Ectodermal cell (in vitro differentiated cells): ENCODE results near the gene MAST1.

ENCODE experiments used
- H3K27ac ChIP-seq: 2 replicates; pipeline ENCODE4 v1.7.0; 2013; ENCODE audit warnings: mild to moderate bottlenecking, low read depth, low read length; ENCODE audit not compliant: insufficient read depth, poor library complexity, severe bottlenecking
- H3K27me3 ChIP-seq: 2 replicates; pipeline ENCODE4 v1.7.0; 2013; ENCODE audit warnings: mild to moderate bottlenecking, low read length; ENCODE audit not compliant: insufficient read depth, control insufficient read depth, poor library complexity, severe bottlenecking
- H3K36me3 ChIP-seq: one replicate; pipeline ENCODE4 v1.7.0; 2013; ENCODE audit warnings: low read length; ENCODE audit not compliant: control insufficient read depth, insufficient read depth
- H3K4me1 ChIP-seq: one replicate; pipeline ENCODE4 v1.7.0; 2013; ENCODE audit warnings: low read length; ENCODE audit not compliant: control insufficient read depth, insufficient read depth
- H3K4me3 ChIP-seq: 2 replicates; pipeline ENCODE4 v1.7.0; 2013; ENCODE audit warnings: low read depth, low read length, control low read depth; ENCODE audit not compliant: insufficient read depth
- H3K9me3 ChIP-seq: 2 replicates; pipeline ENCODE4 v1.7.0; 2013; ENCODE audit warnings: mild to moderate bottlenecking, low read length, moderate library complexity; ENCODE audit not compliant: control insufficient read depth
- WGBS, 2 experiments: methylation state at CpG; one replicate each; pipeline ENCODE4 v1.1.7; 2013; ENCODE audit warnings: missing lambda C conversion rate in 2 of 2; 5-methylcytosine and 5-hydroxymethylcytosine counted together

The MAST1 gene

DNA sequence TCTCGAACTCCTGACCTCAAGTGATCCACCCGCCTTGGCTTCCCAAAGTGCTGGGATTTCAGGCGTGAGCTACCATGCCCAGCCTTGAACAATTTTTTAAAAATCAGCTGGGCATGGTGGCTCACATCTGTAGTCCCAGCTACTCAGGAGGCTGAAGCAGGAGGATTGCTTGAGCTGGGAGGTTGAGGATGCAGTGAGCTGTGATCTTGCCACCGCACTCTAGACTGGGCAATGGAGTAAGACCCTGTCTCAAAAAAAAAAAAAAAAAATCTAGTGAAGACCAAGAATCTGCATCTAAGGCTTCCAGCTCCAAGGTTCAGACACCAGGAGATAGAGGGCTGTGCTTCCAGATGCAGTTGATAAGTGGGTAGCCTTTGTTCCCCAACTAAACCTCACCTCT is 25.8 kb downstream of the MAST1 start:
- WGBS, 2 experiments: 90 to 94% methylated on average over 4 of the region's 4 CpGs
- Histone ChIP-seq H3K4me3 (no peak overlapping the region), H3K4me1 (no peaks in the 10 kb centered on the region), H3K27me3 (no peaks in the 10 kb centered on the region), H3K36me3 (no peaks in the 10 kb centered on the region), H3K27ac (no peak overlapping the region), H3K9me3 (no peaks in the 10 kb centered on the region)

DNA sequence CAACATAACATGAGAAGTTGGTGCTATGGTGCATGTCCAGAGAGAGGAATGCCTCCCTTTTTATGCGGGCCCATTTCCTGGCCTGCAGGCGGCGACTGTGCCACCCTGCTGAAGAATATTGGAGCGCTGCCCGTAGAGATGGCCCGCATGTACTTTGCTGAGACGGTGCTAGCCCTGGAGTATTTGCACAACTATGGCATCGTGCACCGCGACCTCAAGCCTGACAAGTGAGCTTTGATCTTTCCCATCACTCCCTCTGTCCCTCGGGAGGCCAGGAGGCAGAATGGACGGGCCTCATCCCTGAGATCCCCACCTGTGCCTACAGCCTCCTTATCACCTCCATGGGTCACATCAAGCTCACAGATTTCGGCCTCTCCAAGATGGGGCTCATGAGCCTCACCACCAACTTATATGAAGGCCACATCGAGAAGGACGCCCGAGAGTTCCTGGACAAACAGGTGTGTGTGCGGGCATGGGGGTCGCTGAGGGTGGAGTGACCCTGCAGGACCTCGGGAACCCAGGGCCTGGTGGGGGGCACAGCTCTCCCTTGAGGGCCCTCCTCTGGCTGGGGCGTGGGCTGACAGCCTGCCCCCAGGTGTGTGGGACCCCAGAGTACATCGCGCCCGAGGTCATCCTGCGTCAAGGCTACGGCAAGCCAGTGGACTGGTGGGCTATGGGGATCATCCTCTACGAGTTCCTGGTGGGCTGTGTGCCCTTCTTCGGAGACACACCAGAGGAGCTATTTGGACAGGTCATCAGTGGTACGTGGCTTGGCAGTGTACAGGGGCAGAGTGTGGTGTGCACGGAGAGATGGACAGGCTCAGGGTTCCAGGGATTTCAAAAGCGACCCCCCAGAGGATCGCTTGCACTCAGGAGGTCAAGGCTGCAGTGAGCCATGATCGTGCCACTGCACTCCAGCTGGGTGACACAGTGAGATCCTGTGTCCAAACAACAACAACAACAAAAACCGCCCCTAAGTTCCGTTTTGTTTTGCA is 26.7 kb downstream of the MAST1 start:
- 90 to 91% methylated on average over 34 of the region's 34 CpGs for WGBS, 2 experiments
- no peaks in the 10 kb centered on the region for H3K9me3 ChIP-seq
- no peak overlapping the region for H3K4me3 ChIP-seq
- H3K36me3 ChIP-seq: no peaks in the 10 kb centered on the region
- H3K27me3 ChIP-seq: no peaks in the 10 kb centered on the region
- no peaks in the 10 kb centered on the region for H3K4me1 ChIP-seq
- no peak overlapping the region for H3K27ac ChIP-seq

DNA sequence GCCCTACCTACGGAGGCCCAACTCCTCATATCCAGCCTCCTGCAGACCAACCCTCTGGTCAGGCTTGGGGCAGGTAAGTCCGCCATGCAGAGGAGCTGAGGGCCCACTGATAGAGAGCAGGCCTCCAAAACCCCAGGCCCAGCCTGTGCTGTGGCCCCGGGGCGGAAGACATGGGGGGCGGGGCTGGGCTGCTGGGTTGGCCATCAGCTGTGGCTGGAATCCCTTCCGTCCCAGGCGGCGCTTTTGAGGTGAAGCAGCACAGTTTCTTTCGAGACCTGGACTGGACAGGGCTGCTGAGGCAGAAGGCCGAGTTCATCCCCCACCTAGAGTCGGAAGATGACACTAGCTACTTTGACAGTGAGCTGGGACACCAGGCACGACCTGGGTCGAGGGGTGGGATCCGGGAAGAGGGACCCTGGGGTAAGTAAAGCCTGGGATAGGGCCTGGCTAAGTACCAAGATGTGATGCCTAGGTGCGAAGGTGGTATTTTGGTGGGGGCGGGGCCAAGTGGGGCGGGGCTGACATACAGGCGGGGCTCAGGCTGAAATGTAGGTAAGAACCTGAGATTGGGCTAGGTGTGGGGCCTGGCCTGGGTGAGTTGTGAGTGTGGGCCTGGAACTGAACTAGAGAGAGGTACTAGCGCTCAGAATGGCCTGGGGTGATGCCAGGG is 27.6 kb downstream of the MAST1 start:
- Histone ChIP-seq H3K4me3 (no peak overlapping the region), H3K27ac (no peak overlapping the region), H3K4me1 (no peaks in the 10 kb centered on the region), H3K27me3 (no peaks in the 10 kb centered on the region), H3K9me3 (no peaks in the 10 kb centered on the region), H3K36me3 (no peaks in the 10 kb centered on the region)
- 84% methylated on average over 19 of the region's 19 CpGs for WGBS, 2 experiments

DNA sequence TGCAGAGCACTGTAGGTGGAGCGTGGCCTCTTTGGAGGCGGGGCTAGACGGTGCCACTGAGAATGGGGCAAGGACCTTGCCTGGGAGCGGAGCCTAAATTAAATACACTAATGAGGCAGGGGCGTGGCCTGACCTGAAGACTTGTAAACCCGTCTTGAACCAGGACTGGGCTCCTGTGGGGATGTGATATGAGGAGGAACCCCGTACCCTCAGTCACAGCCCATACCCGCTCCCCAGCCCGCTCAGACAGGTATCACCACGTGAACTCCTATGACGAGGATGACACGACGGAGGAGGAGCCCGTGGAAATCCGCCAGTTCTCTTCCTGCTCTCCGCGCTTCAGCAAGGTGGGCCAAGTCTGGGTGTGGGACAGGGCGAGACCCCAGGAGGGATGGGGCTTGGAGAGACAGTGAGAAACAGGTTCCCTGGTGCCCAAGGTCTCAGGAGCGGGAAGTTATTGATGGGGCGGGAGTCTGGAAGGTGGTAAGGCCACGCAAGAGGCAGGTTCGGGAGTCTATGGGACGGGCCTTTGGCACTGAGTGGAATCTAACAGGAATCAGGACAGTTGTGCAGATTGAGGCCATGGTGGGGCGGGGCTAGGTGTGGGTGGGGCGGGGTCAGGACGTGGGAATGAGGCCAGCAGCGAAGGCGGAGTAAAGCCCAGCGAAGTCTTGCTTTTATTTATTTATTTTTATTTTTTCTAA is 28.3 kb downstream of the MAST1 start:
- WGBS, 2 experiments: 88 to 94% methylated on average over 27 of the region's 29 CpGs
- no peaks in the 10 kb centered on the region for H3K9me3 ChIP-seq
- H3K36me3 ChIP-seq: no peaks in the 10 kb centered on the region
- H3K27ac ChIP-seq: no peak overlapping the region
- no peak overlapping the region for H3K4me3 ChIP-seq
- no peaks in the 10 kb centered on the region for H3K4me1 ChIP-seq
- H3K27me3 ChIP-seq: no peaks in the 10 kb centered on the region

DNA sequence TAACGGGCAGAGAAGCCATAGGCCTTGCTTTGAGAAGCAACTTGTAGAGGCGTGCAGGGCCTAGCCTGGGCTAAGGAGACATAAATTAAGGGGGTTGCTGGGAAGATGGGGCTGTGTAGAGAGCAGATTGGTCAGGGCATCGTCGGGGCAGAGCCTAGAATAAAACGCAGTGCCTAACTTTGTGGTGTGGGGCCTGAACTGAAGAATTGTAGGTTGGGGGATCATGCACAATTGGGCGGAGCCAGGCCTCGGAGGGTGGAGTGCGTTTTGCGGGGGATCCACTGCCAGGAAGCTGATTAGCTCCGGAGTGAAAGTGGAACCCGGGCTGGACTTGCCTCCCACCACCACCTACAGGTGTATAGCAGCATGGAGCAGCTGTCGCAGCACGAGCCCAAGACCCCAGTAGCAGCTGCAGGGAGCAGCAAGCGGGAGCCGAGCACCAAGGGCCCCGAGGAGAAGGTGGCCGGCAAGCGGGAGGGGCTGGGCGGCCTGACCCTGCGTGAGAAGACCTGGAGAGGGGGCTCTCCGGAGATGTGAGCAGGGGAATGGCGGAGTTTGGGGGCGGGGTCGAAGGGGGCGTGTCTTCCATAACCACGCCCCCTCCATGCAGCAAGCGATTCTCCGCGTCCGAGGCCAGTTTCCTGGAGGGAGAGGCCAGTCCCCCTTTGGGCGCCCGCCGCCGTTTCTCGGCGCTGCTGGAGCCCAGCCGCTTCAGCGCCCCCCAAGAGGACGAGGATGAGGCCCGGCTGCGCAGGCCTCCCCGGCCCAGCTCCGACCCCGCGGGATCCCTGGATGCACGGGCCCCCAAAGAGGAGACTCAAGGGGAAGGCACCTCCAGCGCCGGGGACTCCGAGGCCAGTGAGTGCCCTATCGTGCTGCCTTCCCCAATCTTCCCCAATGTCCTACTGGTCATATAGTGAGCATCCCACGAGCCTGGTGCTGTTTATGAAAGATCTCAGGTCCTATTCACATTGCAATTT is 29.1 kb downstream of the MAST1 start:
- H3K4me3 ChIP-seq: peak overlapping the region; percentile 38
- 11 to 13% methylated on average over 51 of the region's 51 CpGs for WGBS, 2 experiments
- H3K27ac ChIP-seq: no peak overlapping the region
- no peaks in the 10 kb centered on the region for H3K9me3 ChIP-seq
- no peaks in the 10 kb centered on the region for H3K27me3 ChIP-seq
- H3K4me1 ChIP-seq: no peaks in the 10 kb centered on the region
- H3K36me3 ChIP-seq: no peaks in the 10 kb centered on the region

DNA sequence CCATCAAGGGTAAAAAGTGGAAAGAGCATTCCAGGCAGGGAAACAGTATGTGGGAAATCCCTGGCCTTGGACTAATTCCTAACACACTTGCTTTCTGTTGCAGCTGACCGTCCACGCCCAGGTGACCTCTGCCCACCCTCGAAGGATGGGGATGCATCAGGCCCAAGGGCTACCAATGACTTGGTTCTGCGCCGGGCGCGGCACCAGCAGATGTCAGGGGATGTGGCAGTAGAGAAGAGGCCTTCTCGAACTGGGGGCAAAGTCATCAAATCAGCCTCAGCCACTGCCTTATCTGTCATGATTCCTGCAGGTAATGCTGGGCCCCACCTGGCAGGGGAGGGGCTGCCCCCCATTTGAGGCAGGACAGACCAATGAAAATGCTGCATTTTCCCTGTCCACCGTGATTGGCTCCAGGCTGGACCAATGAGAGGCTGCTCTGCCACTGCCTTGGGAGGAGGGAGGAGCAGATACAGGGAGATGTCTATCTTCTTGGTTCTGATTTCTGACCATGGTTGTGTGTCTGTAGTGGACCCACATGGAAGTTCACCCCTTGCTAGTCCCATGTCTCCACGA is 30.3 kb downstream of the MAST1 start:
- no peak overlapping the region for H3K27ac ChIP-seq
- no peaks in the 10 kb centered on the region for H3K36me3 ChIP-seq
- no peak overlapping the region for H3K4me3 ChIP-seq
- no peaks in the 10 kb centered on the region for H3K4me1 ChIP-seq
- H3K9me3 ChIP-seq: no peaks in the 10 kb centered on the region
- H3K27me3 ChIP-seq: no peaks in the 10 kb centered on the region
- WGBS, 2 experiments: 94 to 95% methylated on average over 10 of the region's 10 CpGs

DNA sequence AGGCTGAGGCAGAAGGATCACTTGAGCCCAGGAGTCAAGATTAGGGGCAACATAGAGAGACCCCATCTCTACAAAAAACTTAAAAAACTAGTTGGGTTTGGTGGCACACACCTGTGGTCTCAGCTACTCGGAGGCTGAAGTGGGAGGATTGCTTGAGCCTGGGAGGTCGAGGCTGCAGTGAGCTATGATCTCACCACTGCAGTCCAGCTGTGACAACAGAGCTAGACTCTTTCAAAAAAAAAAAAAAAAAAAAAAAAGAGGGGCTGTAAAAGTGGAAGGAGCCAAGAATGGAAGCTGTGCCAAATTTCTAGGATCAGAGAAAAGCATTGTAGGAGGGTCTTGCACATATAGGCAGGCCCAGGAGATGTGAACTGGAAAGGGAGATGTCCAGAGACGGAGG is 33.4 kb downstream of the MAST1 start:
- WGBS, 2 experiments: 91 to 96% methylated on average over 3 of the region's 3 CpGs
- H3K36me3 ChIP-seq: peaks cover 4% of the 10 kb centered on the region

DNA sequence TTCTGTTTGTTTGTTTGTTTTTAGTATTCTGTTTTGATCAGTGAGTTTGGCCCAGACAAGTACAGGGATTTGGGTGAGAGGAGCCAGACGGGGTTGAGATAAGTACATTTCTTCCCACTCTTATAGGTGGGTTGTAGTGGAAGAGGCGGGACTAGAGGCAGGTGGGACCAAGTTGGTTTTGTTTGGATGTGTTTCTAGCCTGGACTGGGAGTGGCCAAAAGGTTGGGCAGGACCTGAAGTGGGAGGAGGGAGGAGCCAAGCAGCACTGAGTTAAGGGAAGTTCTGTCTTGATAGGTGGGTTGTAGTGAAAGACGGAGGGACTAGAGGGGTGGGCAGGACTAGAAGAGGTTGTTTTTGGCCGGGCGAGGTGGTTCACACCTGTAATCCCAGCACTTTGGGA is 33.9 kb downstream of the MAST1 start:
- Histone ChIP-seq H3K9me3 (no peaks in the 10 kb centered on the region), H3K36me3 (peaks cover 4% of the 10 kb centered on the region), H3K27me3 (no peaks in the 10 kb centered on the region), H3K27ac (no peak overlapping the region), H3K4me1 (no peaks in the 10 kb centered on the region), H3K4me3 (no peak overlapping the region)
- 95 to 97% methylated on average over 5 of the region's 5 CpGs for WGBS, 2 experiments

More for the DNA sequence above, 33.4 kb downstream of the MAST1 start:
- H3K4me3 ChIP-seq: no peak overlapping the region
- H3K27me3 ChIP-seq: no peaks in the 10 kb centered on the region
- H3K27ac ChIP-seq: no peak overlapping the region
- no peaks in the 10 kb centered on the region for H3K4me1 ChIP-seq
- H3K9me3 ChIP-seq: no peaks in the 10 kb centered on the region
